Hepatocyte (in vitro differentiated cells): Measurements from ENCODE around the gene NXNL1. TPM values are rescaled to one million over a fixed set of nuclear protein-coding genes. Genes with fewer than 3 reads are reported as not detected.

Experiments used
- DNase-seq: peaks from one replicate; pipeline ENCODE4 v3.0.0-alpha.2; 2016; ENCODE audit warnings: low spot score
- H2AFZ ChIP-seq: fragments of 200-600 bp; sonication (generic); 2 replicates; pipeline ENCODE4 v1.6.0; 2016; ENCODE audit warnings: antibody characterized with exemption, mild to moderate bottlenecking
- H3K27ac ChIP-seq: fragments of 200-600 bp; sonication (generic); 2 replicates; pipeline ENCODE4 v1.5.1; 2016; ENCODE audit warnings: mild to moderate bottlenecking
- H3K27me3 ChIP-seq: fragments of 200-600 bp; sonication (generic); 2 replicates; pipeline ENCODE4 v1.6.1; 2016
- H3K36me3 ChIP-seq: fragments of 200-600 bp; sonication (generic); replicated peaks from 2 replicates; pipeline ENCODE4 v1.5.1; 2016; ENCODE audit warnings: low read depth; ENCODE audit not compliant: insufficient read depth
- H3K4me1 ChIP-seq: fragments of 200-600 bp; sonication (generic); 2 replicates; pipeline ENCODE4 v1.5.1; 2016; ENCODE audit warnings: mild to moderate bottlenecking, moderate library complexity; ENCODE audit not compliant: insufficient read depth
- H3K4me2 ChIP-seq: fragments of 200-600 bp; sonication (generic); 2 replicates; pipeline ENCODE4 v1.6.0; 2016
- H3K4me3 ChIP-seq: fragments of 200-600 bp; sonication (generic); 2 replicates; pipeline ENCODE4 v1.5.1; 2016; ENCODE audit warnings: mild to moderate bottlenecking
- H3K79me2 ChIP-seq: fragments of 200-600 bp; sonication (generic); 2 replicates; pipeline ENCODE4 v1.6.0; 2017; ENCODE audit warnings: mild to moderate bottlenecking
- H3K9me2 ChIP-seq: fragments of 200-600 bp; sonication (generic); replicated peaks from 2 replicates; pipeline ENCODE4 v1.6.0; 2017; ENCODE audit warnings: mild to moderate bottlenecking; ENCODE audit not compliant: insufficient read depth
- H3K9me3 ChIP-seq: fragments of 200-600 bp; sonication (generic); 2 replicates; pipeline ENCODE4 v1.5.1; 2016; ENCODE audit warnings: low read depth, mild to moderate bottlenecking
- H4K20me1 ChIP-seq: fragments of 200-600 bp; sonication (generic); 2 replicates; pipeline ENCODE4 v1.6.0; 2016; ENCODE audit warnings: mild to moderate bottlenecking; ENCODE audit not compliant: insufficient read depth, poor library complexity, severe bottlenecking
- EZH2 ChIP-seq: fragments of 200-600 bp; sonication (generic); IDR thresholded peaks from 2 replicates; pipeline ENCODE4 v1.6.1; 2016; ENCODE audit warnings: antibody characterized with exemption, mild to moderate bottlenecking, borderline replicate concordance
- EZH2phosphoT487 ChIP-seq: fragments of 200-600 bp; sonication (generic); IDR thresholded peaks from one replicate; pipeline ENCODE4 v1.6.1; 2018; ENCODE audit warnings: antibody characterized with exemption, mild to moderate bottlenecking, low read depth, moderate library complexity; ENCODE audit not compliant: unreplicated experiment, severe bottlenecking
- WGBS: methylation state at CpG from one replicate; pipeline ENCODE4 v1.1.6; 2016; ENCODE audit warnings: low lambda C conversion rate; ENCODE audit errors: missing lambda C conversion rate; 5-methylcytosine and 5-hydroxymethylcytosine counted together
- polyA plus RNA-seq: library from polyadenylated mRNA; unstranded; fragments of >200 nt; fragmentation: Nextera tagmentation; extraction: Ambion mirVana; gene quantifications from 2 replicates; pipeline ENCODE4 v1.2.1, GENCODE V29; 2016
- total RNA-seq: library from RNA; depleted of rRNA; stranded (reverse); fragments of >200 nt; gene quantifications from 2 replicates; pipeline ENCODE4 v1.2.3, GENCODE V29; 2014
- TF ChIP-seq, protein P1 (sequence below): fragments of 200-600 bp; sonication (generic); IDR thresholded peaks from 2 replicates; pipeline ENCODE4 v1.5.1; 2016; ENCODE audit warnings: antibody characterized with exemption, mild to moderate bottlenecking; ENCODE audit not compliant: poor library complexity

The NXNL1 gene
- total and polyA plus RNA-seq, 2 experiments from 2014 or later, result not detected

DNA sequence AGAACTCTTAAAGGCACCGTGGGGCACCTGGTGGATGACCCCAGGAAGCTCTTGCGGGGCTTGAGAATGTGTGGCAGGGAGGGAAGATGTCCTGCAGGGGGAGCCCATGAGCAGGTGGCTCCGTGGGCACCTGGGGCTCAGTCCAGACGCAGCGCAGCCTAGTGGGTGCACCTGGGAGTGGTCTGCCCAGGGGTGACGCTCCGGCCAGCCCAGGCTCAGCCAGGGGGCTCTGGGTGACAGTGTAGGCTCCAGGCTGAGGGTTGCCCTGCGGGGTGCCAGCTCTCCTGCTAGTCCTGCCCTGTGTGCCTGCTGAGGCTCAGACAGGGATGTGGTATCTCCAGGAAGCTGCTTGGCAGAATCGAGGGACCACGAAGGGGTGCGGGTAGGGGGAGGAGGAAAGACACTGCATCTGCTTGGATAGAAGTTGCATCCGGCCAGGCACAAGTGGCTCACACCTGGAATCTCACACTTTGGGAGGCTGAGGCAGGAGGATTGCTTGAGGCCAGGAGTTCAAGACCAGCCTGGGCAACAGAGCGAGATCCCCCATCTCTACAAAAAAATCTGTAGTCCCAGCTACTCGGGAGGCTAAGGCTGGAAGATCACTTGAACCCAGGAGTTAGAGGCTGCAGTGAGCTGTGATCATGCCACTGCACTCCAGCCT is 35.7 kb upstream of the NXNL1 start:
- H3K9me2 ChIP-seq, result no peaks in the 10 kb centered on the region
- no peak overlapping the region for H3K27ac ChIP-seq
- no peaks in the 10 kb centered on the region for H3K79me2 ChIP-seq
- no peak overlapping the region for H3K4me3 ChIP-seq
- H3K4me1 ChIP-seq, result no peaks in the 10 kb centered on the region
- WGBS, result 58% methylated on average over 11 of the region's 14 CpGs
- H3K4me2 ChIP-seq, result no peak overlapping the region
- TF ChIP-seq EZH2phosphoT487 (no peak), EZH2 (no peak)
- TF ChIP-seq, protein P1, sequence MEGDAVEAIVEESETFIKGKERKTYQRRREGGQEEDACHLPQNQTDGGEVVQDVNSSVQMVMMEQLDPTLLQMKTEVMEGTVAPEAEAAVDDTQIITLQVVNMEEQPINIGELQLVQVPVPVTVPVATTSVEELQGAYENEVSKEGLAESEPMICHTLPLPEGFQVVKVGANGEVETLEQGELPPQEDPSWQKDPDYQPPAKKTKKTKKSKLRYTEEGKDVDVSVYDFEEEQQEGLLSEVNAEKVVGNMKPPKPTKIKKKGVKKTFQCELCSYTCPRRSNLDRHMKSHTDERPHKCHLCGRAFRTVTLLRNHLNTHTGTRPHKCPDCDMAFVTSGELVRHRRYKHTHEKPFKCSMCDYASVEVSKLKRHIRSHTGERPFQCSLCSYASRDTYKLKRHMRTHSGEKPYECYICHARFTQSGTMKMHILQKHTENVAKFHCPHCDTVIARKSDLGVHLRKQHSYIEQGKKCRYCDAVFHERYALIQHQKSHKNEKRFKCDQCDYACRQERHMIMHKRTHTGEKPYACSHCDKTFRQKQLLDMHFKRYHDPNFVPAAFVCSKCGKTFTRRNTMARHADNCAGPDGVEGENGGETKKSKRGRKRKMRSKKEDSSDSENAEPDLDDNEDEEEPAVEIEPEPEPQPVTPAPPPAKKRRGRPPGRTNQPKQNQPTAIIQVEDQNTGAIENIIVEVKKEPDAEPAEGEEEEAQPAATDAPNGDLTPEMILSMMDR, result peak; percentile 59
- H3K36me3 ChIP-seq, result no peaks in the 10 kb centered on the region
- peak; percentile 78 for DNase-seq
- H3K27me3 ChIP-seq, result no peaks in the 10 kb centered on the region
- no peak overlapping the region for H2AFZ ChIP-seq
- H3K9me3 ChIP-seq, result no peaks in the 10 kb centered on the region
- H4K20me1 ChIP-seq, result no peaks in the 10 kb centered on the region

DNA sequence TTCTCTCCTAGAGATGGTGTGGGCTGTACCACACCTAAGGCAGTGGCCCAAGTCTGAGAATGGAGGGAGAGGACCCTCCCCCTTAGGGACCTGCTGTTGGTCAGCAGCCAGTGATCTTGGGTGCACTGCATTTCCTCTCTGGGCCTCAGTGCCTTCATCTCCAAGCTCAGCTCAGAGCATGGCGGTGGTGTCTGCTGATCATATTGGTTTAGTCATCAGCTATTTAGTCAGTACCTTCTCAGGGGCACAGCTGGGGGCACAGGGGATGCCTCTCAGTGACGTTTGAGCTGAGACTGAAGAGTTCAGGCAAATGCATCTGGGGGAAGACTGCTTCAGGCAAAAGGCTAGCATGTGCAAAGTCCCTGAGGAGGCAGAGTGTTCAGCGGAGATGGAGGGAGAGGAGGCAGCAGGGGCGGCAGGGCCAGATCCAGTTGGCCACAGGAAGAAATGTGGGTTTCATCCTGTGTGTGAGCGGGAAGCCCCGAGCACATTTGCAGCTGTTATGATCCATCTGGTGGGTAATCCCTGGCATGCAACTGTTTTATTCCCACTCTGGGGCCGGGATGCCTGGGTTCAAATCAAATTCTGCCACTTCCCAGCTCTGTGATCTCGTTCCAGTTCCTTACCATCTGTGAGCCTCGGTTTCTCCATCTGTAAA is 35.0 kb upstream of the NXNL1 start:
- H3K4me3 ChIP-seq, result no peak overlapping the region
- WGBS, result 77% methylated on average over 9 of the region's 9 CpGs
- H3K27ac ChIP-seq, result no peak overlapping the region

DNA sequence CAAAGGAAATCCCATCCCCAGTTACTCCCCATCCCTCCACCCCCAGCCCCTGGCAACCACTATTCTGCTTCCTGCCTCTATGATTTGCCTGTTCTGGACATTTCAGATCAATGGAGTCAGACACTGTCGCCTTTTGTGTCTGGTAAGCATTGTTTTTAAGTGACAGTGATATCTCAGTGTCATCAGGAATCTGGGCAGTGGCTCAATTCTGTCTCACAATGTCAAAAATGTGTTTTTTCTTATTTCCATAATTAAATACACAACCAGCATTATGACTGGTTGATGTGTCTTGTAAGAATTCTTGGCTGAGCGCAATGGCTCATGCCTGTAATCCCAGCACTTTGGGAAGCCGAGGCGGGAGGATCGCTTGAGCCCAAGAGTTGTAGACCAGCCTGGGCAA is 30.6 kb upstream of the NXNL1 start:
- H3K9me3 ChIP-seq, result no peaks in the 10 kb centered on the region
- H4K20me1 ChIP-seq, result no peaks in the 10 kb centered on the region
- no peaks in the 10 kb centered on the region for H3K27me3 ChIP-seq
- DNase-seq, result no peak
- H3K79me2 ChIP-seq, result no peaks in the 10 kb centered on the region
- TF ChIP-seq, protein P1, result no peak
- TF ChIP-seq EZH2phosphoT487 (no peak), EZH2 (no peak)
- WGBS, result 92% methylated on average over 5 of the region's 5 CpGs
- H3K36me3 ChIP-seq, result no peaks in the 10 kb centered on the region
- no peak overlapping the region for H3K27ac ChIP-seq
- no peak overlapping the region for H3K4me2 ChIP-seq
- no peak overlapping the region for H3K4me3 ChIP-seq
- no peaks in the 10 kb centered on the region for H3K9me2 ChIP-seq
- H3K4me1 ChIP-seq, result peaks cover 9% of the 10 kb centered on the region
- no peak overlapping the region for H2AFZ ChIP-seq

More for the DNA sequence above, 35.0 kb upstream of the NXNL1 start:
- no peak overlapping the region for H2AFZ ChIP-seq
- no peaks in the 10 kb centered on the region for H3K36me3 ChIP-seq
- H3K4me1 ChIP-seq, result no peaks in the 10 kb centered on the region
- TF ChIP-seq, protein P1, result no peak
- no peak for TF ChIP-seq EZH2phosphoT487
- no peak for TF ChIP-seq EZH2
- H3K9me3 ChIP-seq, result no peaks in the 10 kb centered on the region
- H4K20me1 ChIP-seq, result no peaks in the 10 kb centered on the region
- no peaks in the 10 kb centered on the region for H3K27me3 ChIP-seq
- no peak for DNase-seq
- no peaks in the 10 kb centered on the region for H3K9me2 ChIP-seq
- H3K4me2 ChIP-seq, result no peak overlapping the region
- H3K79me2 ChIP-seq, result no peaks in the 10 kb centered on the region
